Prostate gland (tissue), 2 donors: ENCODE measurements around the gene UPF2.

Experiments used
- POLR2A ChIP-seq: fragments of 450-650 bp; IDR thresholded peaks from one replicate; pipeline ENCODE4 v1.6.1; 2016; ENCODE audit warnings: antibody characterized with exemption, mild to moderate bottlenecking
- TF ChIP-seq, protein P1 (sequence below), 4 experiments: fragments of 200-600 bp in 2 of 4; fragments of 450-650 bp in 2 of 4; sonication (generic) in 2 of 4; IDR thresholded peaks; 1 replicate in 3 of 4; 2 replicates in 1 of 4; pipeline ENCODE4 v1.5.1; 2016 to 2019; ENCODE audit warnings: antibody characterized with exemption in 4 of 4, mild to moderate bottlenecking in 2 of 4, moderate library complexity in 2 of 4

DNA sequence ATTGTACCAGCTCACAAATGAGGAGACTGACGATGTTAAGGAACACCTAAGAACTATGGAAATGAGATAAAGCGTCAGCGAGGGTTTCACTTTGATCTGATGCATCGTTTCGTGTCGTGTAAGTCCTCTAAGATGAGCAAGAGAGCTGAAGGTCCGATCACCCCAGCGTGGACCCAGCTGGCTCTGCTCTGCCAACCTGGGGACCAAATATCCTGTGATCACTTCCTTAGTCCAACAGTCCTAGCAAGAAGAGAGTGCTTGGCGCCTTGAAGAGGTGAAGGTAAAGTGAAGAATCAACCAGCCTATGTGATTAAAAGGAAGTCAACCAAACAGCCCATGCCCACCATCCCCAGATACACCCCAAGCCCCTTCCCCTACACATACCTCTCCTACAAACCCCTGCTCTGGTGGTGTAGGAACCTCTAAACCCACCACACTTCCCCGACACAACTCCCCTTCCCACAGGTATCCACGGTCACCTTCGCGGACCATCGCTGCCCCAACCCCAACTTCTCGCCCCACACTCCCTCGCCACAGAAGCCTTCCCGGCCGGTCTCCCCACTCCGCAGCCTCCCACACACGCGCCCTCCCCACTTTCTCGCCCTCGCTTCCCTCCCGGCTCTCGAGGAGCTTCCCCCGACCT, 722 bp downstream of the UPF2 start:
- TF ChIP-seq, protein P1, sequence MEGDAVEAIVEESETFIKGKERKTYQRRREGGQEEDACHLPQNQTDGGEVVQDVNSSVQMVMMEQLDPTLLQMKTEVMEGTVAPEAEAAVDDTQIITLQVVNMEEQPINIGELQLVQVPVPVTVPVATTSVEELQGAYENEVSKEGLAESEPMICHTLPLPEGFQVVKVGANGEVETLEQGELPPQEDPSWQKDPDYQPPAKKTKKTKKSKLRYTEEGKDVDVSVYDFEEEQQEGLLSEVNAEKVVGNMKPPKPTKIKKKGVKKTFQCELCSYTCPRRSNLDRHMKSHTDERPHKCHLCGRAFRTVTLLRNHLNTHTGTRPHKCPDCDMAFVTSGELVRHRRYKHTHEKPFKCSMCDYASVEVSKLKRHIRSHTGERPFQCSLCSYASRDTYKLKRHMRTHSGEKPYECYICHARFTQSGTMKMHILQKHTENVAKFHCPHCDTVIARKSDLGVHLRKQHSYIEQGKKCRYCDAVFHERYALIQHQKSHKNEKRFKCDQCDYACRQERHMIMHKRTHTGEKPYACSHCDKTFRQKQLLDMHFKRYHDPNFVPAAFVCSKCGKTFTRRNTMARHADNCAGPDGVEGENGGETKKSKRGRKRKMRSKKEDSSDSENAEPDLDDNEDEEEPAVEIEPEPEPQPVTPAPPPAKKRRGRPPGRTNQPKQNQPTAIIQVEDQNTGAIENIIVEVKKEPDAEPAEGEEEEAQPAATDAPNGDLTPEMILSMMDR (IDR thresholded peaks at IDR 0.05) = no peak
- no peak for TF ChIP-seq POLR2A
